Measurements from ENCODE around the gene GOLGA8K. TPM values are rescaled to one million over a fixed set of nuclear protein-coding genes. Genes with fewer than 3 reads are reported as not detected.
"Not testable (repeated sequence)": the region's sequence is repeated elsewhere in the genome, so short reads cannot be mapped to it uniquely, and the experiment has no call there.

GOLGA8K gene
- polyA plus RNA-seq, 1 experiment, result 0.10 TPM

- H3K36me3 ChIP-seq (ENCODE audit: control insufficient read depth, insufficient read depth, low read length); DNase-seq (ENCODE audit: low read depth); CTCF ChIA-PET; H3K27me3 ChIP-seq (ENCODE audit: control insufficient read depth, insufficient read depth, low read length); H3K4me3 ChIP-seq (ENCODE audit: low read depth, low read length); POLR2A ChIA-PET: not testable (repeated sequence)
Observed at GRCh38 chr15:32345978-32346547, 57.0 kb downstream of the GOLGA8K start.

GRCh38 chr15:32343921-32344320, 59.2 kb downstream of the GOLGA8K start:
- H3K27me3 ChIP-seq (ENCODE audit: control insufficient read depth, insufficient read depth, low read length); CTCF ChIA-PET; DNase-seq (ENCODE audit: low read depth); H3K36me3 ChIP-seq (ENCODE audit: control insufficient read depth, insufficient read depth, low read length); H3K4me3 ChIP-seq (ENCODE audit: low read depth, low read length); POLR2A ChIA-PET: not testable (repeated sequence)

Small RNA genes lying within 50 kb of the gene (small RNA-seq; reads per million reads assigned to genes)
- gene RF00096 (ENCODE audit: insufficient read length, low read depth, low replicate concordance) (not detected), gene RN7SL185P (ENCODE audit: insufficient read length, low read depth, low replicate concordance) (not detected), gene RN7SL539P (ENCODE audit: insufficient read length, low read depth, low replicate concordance) (not detected)

Other genes with a start within 250 kb of the GOLGA8K start
- 0.56 and 0.78 TPM in 2 replicates for gene GOLGA8O, start 52.3 kb upstream of the GOLGA8K start, polyA plus RNA-seq (2011; rRNA removed)
- 1.9 and 2.9 TPM in 2 replicates for gene GOLGA8N, start 190.2 kb upstream of the GOLGA8K start, polyA plus RNA-seq (2011; rRNA removed)
- 5.5 and 8.7 TPM in 2 replicates for gene ARHGAP11A, start 212.2 kb upstream of the GOLGA8K start, polyA plus RNA-seq (2011; rRNA removed)
- 9.4 and 16.7 TPM in 2 replicates for gene SCG5, start 238.4 kb upstream of the GOLGA8K start, polyA plus RNA-seq (2011; rRNA removed)

All from BJ (cell line).